DOHH2 (cell line): ENCODE results near the gene KIF26A.

Experiments
- H3F3A ChIP-seq: fragments of 200-600 bp; sonication (generic), shearing (Covaris generic); 2 replicates; pipeline ENCODE4 v1.6.0; 2016; ENCODE audit warnings: antibody characterized with exemption, mild to moderate bottlenecking; ENCODE audit not compliant: control insufficient read depth, insufficient read depth
- H3K27ac ChIP-seq: fragments of 200-600 bp; sonication (generic); 2 replicates; pipeline ENCODE4 v1.5.1; 2014; ENCODE audit warnings: low read depth, mild to moderate bottlenecking, low read length, moderate library complexity
- H3K27me3 ChIP-seq: fragments of 200-600 bp; sonication (generic); 2 replicates; pipeline ENCODE4 v1.6.1; 2014; ENCODE audit warnings: mild to moderate bottlenecking, low read length, mixed read lengths; ENCODE audit not compliant: control insufficient read depth
- H3K36me3 ChIP-seq: fragments of 200-600 bp; sonication (generic); 2 replicates; pipeline ENCODE4 v1.6.1; 2014; ENCODE audit warnings: mild to moderate bottlenecking, low read length, moderate library complexity, mixed read lengths; ENCODE audit not compliant: control insufficient read depth
- H3K4me1 ChIP-seq: fragments of 200-600 bp; sonication (generic); 2 replicates; pipeline ENCODE4 v1.6.1; 2014; ENCODE audit warnings: mild to moderate bottlenecking, low read length, mixed read lengths; ENCODE audit not compliant: control insufficient read depth
- H3K4me2 ChIP-seq: fragments of 200-600 bp; sonication (generic); 2 replicates; pipeline ENCODE4 v1.6.0; 2014; ENCODE audit warnings: mild to moderate bottlenecking, low read length, moderate library complexity
- H3K4me3 ChIP-seq: fragments of 200-600 bp; sonication (generic); 2 replicates; pipeline ENCODE4 v1.5.1; 2014; ENCODE audit warnings: mild to moderate bottlenecking, low read length, mixed read lengths
- H3K79me2 ChIP-seq: fragments of 200-600 bp; sonication (generic); 2 replicates; pipeline ENCODE4 v1.6.1; 2014; ENCODE audit warnings: mild to moderate bottlenecking, low read length, mixed read lengths; ENCODE audit not compliant: control insufficient read depth
- H3K9me2 ChIP-seq: fragments of 200-600 bp; sonication (generic); replicated peaks from 2 replicates; pipeline ENCODE4 v1.6.1; 2014; ENCODE audit warnings: mild to moderate bottlenecking, low read length, mixed read lengths; ENCODE audit not compliant: control insufficient read depth
- H3K9me3 ChIP-seq: fragments of 200-600 bp; sonication (generic); 2 replicates; pipeline ENCODE4 v1.6.1; 2014; ENCODE audit warnings: antibody characterized with exemption, low read length, mixed read lengths; ENCODE audit not compliant: control insufficient read depth, insufficient read depth
- H4K20me1 ChIP-seq: fragments of 200-600 bp; sonication (generic); 2 replicates; pipeline ENCODE4 v1.6.0; 2014; ENCODE audit warnings: low read depth, mild to moderate bottlenecking, antibody characterized with exemption, low read length, moderate library complexity; ENCODE audit not compliant: control insufficient read depth, insufficient read depth
- EZH2phosphoT487 ChIP-seq: fragments of 200-600 bp; sonication (generic); IDR thresholded peaks from 2 replicates; pipeline ENCODE4 v1.6.1; 2017; ENCODE audit warnings: borderline replicate concordance, mild to moderate bottlenecking, antibody characterized with exemption, low read length, moderate library complexity, mixed read lengths
- TF ChIP-seq, protein P1 (sequence below): fragments of 200-600 bp; sonication (generic); IDR thresholded peaks from one replicate; pipeline ENCODE4 v1.5.1; 2014; ENCODE audit warnings: antibody characterized with exemption, mild to moderate bottlenecking, low read depth, low read length; ENCODE audit not compliant: poor library complexity, severe bottlenecking

Gene KIF26A

DNA sequence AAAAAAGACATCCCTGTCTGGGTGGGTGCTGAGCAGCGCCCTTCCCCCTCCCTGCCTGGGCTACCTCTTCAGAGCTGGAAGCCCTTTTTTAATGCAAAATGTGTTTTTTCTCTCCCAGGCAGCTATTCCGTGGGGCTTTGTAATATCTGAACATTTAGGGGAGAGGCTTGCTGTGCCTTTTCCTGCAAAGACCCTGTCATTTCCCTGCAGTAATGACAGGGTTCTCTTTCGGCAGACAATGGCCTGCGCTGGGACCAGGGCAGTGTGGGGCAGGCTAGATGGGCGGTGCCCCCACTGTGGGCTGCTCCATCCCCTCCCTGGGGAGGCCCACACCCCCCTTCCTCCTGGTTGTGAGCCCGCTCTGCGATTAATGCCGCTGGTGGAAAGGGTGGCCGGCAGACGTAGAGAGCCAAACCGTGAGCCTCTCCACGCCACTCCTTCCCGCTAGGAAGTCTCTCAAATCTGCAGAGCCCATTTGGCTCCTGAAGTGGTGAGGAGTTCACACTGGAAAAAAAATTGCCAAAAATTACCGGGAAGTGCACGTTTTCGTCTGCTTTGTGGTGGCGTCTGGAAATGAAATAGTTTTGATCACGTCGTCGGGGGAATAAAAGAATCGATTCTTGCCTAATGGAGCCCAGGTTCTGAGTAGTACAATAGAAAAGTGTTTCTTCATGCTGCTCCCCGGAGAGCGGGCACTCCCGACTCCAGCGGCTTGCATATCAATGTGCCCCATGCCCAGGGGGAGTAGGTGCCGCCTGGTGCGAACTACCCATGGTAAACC is 31.5 kb downstream of the KIF26A start:
- H3K27ac ChIP-seq = no peak overlapping the region
- H3K4me3 ChIP-seq = no peak overlapping the region
- no peaks in the 10 kb centered on the region for H4K20me1 ChIP-seq
- no peaks in the 10 kb centered on the region for H3K4me1 ChIP-seq
- TF ChIP-seq, protein P1, sequence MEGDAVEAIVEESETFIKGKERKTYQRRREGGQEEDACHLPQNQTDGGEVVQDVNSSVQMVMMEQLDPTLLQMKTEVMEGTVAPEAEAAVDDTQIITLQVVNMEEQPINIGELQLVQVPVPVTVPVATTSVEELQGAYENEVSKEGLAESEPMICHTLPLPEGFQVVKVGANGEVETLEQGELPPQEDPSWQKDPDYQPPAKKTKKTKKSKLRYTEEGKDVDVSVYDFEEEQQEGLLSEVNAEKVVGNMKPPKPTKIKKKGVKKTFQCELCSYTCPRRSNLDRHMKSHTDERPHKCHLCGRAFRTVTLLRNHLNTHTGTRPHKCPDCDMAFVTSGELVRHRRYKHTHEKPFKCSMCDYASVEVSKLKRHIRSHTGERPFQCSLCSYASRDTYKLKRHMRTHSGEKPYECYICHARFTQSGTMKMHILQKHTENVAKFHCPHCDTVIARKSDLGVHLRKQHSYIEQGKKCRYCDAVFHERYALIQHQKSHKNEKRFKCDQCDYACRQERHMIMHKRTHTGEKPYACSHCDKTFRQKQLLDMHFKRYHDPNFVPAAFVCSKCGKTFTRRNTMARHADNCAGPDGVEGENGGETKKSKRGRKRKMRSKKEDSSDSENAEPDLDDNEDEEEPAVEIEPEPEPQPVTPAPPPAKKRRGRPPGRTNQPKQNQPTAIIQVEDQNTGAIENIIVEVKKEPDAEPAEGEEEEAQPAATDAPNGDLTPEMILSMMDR = no peak
- no peak for TF ChIP-seq EZH2phosphoT487
- no peaks in the 10 kb centered on the region for H3K9me2 ChIP-seq
- no peak overlapping the region for H3K4me2 ChIP-seq
- no peaks in the 10 kb centered on the region for H3K36me3 ChIP-seq
- H3K79me2 ChIP-seq = no peaks in the 10 kb centered on the region
- H3K9me3 ChIP-seq = no peaks in the 10 kb centered on the region
- no peaks in the 10 kb centered on the region for H3F3A ChIP-seq
- H3K27me3 ChIP-seq = no peaks in the 10 kb centered on the region

DNA sequence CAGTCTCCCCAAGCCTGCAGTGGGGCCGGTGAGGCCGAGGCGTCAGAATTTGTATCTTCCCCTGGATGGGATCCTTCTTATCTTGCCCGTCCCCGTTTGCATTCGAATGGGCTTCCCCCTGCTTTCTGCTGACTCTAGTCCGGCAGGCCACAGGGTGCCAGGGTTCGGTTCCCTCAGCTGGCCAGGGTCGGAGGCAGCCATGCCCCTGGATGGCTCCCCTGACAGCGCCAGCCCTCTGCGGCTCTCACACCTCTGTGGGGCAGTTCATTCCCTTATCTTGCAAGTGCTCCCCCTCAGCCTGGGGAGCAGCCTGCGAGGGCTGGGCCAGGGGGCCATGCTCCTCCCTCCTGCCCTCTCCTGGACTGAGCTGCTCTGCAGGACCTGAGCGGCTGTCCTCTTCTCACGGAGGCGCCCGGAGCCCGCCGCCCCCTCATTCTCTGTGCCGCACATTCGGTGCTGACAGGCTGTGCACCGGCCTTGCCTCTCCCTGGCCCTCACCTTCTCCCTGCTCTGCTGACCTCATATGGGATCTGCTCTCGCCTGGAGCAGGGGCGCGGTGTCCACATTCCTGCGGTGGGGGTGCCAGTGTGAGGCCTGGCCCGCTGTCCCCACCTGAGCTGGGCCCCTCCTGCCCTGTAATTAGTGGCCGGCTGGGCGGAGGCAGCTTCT is 32.8 kb downstream of the KIF26A start:
- Histone ChIP-seq H3K4me2 (no peak overlapping the region), H3K36me3 (no peaks in the 10 kb centered on the region), H3K27me3 (no peaks in the 10 kb centered on the region), H3K4me3 (no peak overlapping the region), H3K79me2 (no peaks in the 10 kb centered on the region), H3K4me1 (no peaks in the 10 kb centered on the region), H4K20me1 (no peaks in the 10 kb centered on the region), H3K9me3 (no peaks in the 10 kb centered on the region; the same call in 1 of the 2 replicates), H3K27ac (no peak overlapping the region), H3F3A (no peaks in the 10 kb centered on the region), H3K9me2 (no peaks in the 10 kb centered on the region)
- TF ChIP-seq EZH2phosphoT487 = no peak
- TF ChIP-seq, protein P1 = no peak

DNA sequence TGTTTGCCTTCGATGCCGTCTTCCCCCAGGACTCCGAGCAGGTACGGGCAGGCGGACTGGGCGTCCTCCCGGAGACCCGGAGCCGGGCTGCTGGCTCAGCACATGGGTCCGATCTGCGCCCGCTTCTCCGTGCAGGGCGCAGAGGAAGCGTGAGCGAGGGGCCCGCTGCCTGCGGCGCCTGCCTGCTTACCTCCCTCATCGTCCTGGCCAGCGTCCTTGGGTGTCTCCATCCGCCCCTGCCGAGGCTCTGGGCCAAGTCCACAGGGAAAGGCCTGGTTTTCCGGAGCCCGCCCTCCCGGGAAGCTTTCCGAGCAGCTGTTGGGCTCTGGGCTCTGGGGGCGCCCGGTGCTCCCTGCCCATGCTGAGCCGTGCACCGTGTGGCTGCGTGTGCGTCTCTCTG is 33.5 kb downstream of the KIF26A start:
- no peaks in the 10 kb centered on the region; the same call in 1 of the 2 replicates for H3K9me3 ChIP-seq
- H3K36me3 ChIP-seq = no peaks in the 10 kb centered on the region
- no peaks in the 10 kb centered on the region for H4K20me1 ChIP-seq

DNA sequence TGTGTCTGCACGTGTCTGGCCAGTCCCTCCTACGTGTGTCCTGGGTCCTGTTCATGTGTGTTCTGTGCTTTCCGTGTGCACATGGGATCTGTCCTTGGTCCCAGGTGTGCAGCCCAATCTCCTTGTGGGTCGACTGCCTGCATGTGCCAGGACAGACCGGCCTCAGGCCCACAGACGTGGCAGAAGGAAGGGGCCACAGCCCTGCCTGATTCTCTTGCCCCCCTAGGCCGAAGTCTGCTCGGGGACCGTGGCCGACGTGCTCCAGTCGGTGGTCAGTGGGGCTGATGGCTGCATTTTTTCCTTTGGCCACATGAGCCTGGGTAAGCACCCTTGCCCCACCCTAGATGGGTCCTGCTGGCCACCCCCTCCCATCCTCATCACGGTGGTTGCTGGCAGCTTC is 34.0 kb downstream of the KIF26A start:
- Histone ChIP-seq H3K9me2 (no peaks in the 10 kb centered on the region), H3K27me3 (no peaks in the 10 kb centered on the region), H3F3A (no peaks in the 10 kb centered on the region), H3K4me1 (no peaks in the 10 kb centered on the region), H3K9me3 (no peaks in the 10 kb centered on the region; the same call in 1 of the 2 replicates), H3K4me3 (no peak overlapping the region), H4K20me1 (no peaks in the 10 kb centered on the region), H3K4me2 (no peak overlapping the region), H3K79me2 (no peaks in the 10 kb centered on the region), H3K36me3 (no peaks in the 10 kb centered on the region), H3K27ac (no peak overlapping the region)
- no peak for TF ChIP-seq EZH2phosphoT487
- TF ChIP-seq, protein P1 = no peak

More for the DNA sequence above, 33.5 kb downstream of the KIF26A start:
- no peaks in the 10 kb centered on the region for H3K79me2 ChIP-seq
- no peaks in the 10 kb centered on the region for H3F3A ChIP-seq
- no peak for TF ChIP-seq EZH2phosphoT487
- no peak overlapping the region for H3K4me2 ChIP-seq
- H3K4me3 ChIP-seq = no peak overlapping the region
- no peaks in the 10 kb centered on the region for H3K9me2 ChIP-seq
- no peaks in the 10 kb centered on the region for H3K27me3 ChIP-seq
- no peak overlapping the region for H3K27ac ChIP-seq
- no peaks in the 10 kb centered on the region for H3K4me1 ChIP-seq
